Transverse colon (tissue), 4 donors: ENCODE results near the gene EWSR1.

Experiments used
- EP300 ChIP-seq: sonication (generic); formaldehyde crosslinking; IDR thresholded peaks from one replicate; pipeline ENCODE4 v1.6.1; 2017; ENCODE audit warnings: antibody characterized with exemption, low read depth
- POLR2A ChIP-seq: fragments of 450-650 bp; IDR thresholded peaks from one replicate; pipeline ENCODE4 v1.6.1; 2016; ENCODE audit warnings: antibody characterized with exemption, mild to moderate bottlenecking, moderate library complexity
- POLR2AphosphoS5 ChIP-seq, 3 donors: sonication (generic); formaldehyde crosslinking; IDR thresholded peaks; one replicate each; pipeline ENCODE4 v1.6.1; 2016; ENCODE audit warnings: antibody characterized with exemption in 3 of 3
- TF ChIP-seq, protein P1 (sequence below), 5 experiments: fragments of 200-600 bp in 3 of 5; fragments of 450-650 bp in 2 of 5; sonication (generic) in 3 of 5; IDR thresholded peaks; 1 replicate in 2 of 5; 2 replicates in 3 of 5; pipeline ENCODE4 v1.5.1; 2016 to 2017; ENCODE audit warnings: antibody characterized with exemption in 5 of 5, inconsistent platforms in 3 of 5, mild to moderate bottlenecking in 2 of 5, moderate library complexity in 1 of 5

DNA sequence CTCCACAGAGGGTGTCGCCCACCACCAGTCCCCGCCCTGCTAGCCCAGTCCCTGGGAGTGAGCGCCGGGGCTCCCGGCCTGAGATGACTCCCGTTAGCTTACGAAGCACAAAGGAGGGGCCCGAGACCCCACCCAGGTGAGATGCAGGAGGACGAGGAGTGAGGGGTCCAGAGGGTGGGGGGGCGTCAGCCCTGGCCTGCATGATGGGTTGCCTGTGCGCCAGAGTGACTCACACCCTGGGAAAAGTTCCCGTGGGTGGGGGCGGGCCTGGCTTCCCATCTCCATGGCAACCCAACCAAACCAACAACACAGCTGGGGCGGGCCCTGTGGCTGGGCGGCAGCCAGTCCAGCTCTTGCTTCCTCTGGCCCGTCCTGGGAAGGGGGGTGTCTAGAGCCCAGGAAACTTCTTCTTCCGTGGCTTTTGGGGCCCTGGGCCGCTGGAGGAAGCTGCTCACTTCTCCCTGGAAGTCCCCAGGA lies 42.8 kb downstream of the EWSR1 start:
- TF ChIP-seq POLR2AphosphoS5 (IDR thresholded peaks at IDR 0.05) (peak; percentile 50 to 63 (median 57)), POLR2A (no peak), EP300 (peak; percentile 57)
- TF ChIP-seq, protein P1, sequence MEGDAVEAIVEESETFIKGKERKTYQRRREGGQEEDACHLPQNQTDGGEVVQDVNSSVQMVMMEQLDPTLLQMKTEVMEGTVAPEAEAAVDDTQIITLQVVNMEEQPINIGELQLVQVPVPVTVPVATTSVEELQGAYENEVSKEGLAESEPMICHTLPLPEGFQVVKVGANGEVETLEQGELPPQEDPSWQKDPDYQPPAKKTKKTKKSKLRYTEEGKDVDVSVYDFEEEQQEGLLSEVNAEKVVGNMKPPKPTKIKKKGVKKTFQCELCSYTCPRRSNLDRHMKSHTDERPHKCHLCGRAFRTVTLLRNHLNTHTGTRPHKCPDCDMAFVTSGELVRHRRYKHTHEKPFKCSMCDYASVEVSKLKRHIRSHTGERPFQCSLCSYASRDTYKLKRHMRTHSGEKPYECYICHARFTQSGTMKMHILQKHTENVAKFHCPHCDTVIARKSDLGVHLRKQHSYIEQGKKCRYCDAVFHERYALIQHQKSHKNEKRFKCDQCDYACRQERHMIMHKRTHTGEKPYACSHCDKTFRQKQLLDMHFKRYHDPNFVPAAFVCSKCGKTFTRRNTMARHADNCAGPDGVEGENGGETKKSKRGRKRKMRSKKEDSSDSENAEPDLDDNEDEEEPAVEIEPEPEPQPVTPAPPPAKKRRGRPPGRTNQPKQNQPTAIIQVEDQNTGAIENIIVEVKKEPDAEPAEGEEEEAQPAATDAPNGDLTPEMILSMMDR (IDR thresholded peaks at IDR 0.05), result no peak
